Fibroblast of villous mesenchyme (primary cell): Measurements from ENCODE around the gene COA8. TPM values are rescaled to one million over a fixed set of nuclear protein-coding genes. Genes with fewer than 3 reads are reported as not detected.
A peak's percentile ranks its signal among the peaks of the same experiment; 100 is the strongest.

ENCODE experiments used
- DNase-seq: peaks from one replicate; pipeline ENCODE4 v3.0.0-alpha.2; 2010; ENCODE audit warnings: low read depth
- H3K4me3 ChIP-seq: 2 replicates; pipeline ENCODE4 v1.5.1; 2011; ENCODE audit warnings: low read depth, mild to moderate bottlenecking, low read length
- total RNA-seq: library from RNA; depleted of rRNA; stranded (reverse); fragments of >200 nt; gene quantifications from 2 replicates; pipeline ENCODE4 v1.2.3, GENCODE V29; 2012
- TF ChIP-seq, protein P1 (sequence below): IDR thresholded peaks from 2 replicates; pipeline ENCODE4 v1.5.1; 2012; ENCODE audit warnings: low read depth, mild to moderate bottlenecking, low read length; ENCODE audit not compliant: insufficient read depth

The COA8 gene
- total RNA-seq, 1 donor, result 32.0 TPM

- TF ChIP-seq, protein P1, sequence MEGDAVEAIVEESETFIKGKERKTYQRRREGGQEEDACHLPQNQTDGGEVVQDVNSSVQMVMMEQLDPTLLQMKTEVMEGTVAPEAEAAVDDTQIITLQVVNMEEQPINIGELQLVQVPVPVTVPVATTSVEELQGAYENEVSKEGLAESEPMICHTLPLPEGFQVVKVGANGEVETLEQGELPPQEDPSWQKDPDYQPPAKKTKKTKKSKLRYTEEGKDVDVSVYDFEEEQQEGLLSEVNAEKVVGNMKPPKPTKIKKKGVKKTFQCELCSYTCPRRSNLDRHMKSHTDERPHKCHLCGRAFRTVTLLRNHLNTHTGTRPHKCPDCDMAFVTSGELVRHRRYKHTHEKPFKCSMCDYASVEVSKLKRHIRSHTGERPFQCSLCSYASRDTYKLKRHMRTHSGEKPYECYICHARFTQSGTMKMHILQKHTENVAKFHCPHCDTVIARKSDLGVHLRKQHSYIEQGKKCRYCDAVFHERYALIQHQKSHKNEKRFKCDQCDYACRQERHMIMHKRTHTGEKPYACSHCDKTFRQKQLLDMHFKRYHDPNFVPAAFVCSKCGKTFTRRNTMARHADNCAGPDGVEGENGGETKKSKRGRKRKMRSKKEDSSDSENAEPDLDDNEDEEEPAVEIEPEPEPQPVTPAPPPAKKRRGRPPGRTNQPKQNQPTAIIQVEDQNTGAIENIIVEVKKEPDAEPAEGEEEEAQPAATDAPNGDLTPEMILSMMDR, result no peak
- no peak overlapping the region for H3K4me3 ChIP-seq
- DNase-seq, result peak; percentile 69
Measured at GRCh38 chr14:103624860-103625259, 62.1 kb downstream of the COA8 start.

DNA sequence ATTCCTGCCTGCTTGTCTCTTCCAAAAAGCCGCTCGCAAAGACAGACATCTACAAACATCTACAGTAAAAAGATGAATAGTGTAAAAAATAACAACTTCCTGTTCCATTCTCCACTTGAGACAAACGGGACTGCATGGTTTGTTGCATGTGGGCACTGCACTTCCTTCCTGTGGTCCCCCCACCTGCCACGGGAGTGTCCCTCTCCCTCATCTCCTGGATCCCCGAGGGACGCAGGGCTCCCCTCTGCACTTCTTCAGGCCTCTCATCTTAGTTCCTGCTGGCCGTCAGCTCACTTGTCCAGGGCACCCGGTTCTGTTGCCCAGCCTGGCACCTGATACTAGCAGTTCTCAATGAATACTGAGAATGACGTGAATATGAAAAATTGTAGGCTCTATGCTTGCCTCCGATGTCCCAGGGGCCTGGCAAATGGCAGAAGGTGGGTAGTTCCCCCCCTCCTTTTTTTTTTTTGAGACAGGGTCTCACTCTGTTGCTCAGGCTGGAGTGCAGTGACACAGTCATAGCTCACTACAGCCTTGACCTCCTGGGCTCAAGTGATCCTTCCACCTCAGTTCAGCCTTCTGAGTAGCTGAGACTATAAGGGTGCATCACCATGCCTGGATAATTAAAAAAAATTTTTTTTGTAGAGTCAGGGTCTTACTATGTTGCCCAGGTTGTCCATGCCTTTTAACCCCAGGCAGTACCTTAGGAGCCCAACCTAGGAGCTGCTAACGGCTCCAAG, 62.8 kb downstream of the COA8 start:
- TF ChIP-seq, protein P1, result no peak

GRCh38 chr14:103626146-103626850, 63.5 kb downstream of the COA8 start:
- H3K4me3 ChIP-seq, result no peak overlapping the region
- DNase-seq, result no peak
- TF ChIP-seq, protein P1, result no peak

More for the DNA sequence above, 62.8 kb downstream of the COA8 start:
- H3K4me3 ChIP-seq, result no peak overlapping the region
- no peak for DNase-seq

GRCh38 chr14:103627073-103628025, 64.6 kb downstream of the COA8 start:
- DNase-seq, result peak; percentile 29
- TF ChIP-seq, protein P1, result no peak
- no peak overlapping the region for H3K4me3 ChIP-seq

DNA sequence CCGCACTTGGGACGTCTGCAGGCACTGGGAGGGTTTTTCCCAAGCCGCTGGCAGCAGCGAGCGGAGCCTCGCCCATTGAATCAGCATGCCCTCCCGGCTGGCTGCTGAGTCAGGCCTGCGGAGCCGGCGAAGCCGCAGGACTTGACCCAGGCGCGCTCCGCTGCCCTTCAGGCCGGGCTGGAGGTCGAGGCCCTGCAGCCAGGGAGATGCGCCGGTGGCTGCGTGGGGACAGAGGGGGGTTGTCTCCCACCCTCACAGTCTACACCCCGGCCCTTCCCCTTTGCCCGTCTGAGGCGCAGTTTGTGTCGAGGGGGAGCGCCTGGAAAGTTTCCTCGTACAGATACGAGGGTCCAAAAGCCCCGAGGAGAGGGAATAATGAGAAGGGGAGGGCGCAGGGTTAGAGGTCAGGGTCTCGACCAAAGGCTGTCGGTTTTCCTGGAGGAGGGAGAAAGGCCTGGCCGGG, 65.5 kb downstream of the COA8 start:
- peak overlapping the region; percentile 89 for H3K4me3 ChIP-seq
- TF ChIP-seq, protein P1, result no peak
- DNase-seq, result peak; percentile 83
